C4-2B (cell line): ENCODE results near the gene FYCO1.

Experiments
- H3K27ac ChIP-seq: fragments of 450-650 bp; 2 replicates; pipeline ENCODE4 v1.5.1; 2017
- CTCF ChIP-seq: fragments of 450-650 bp; conservative IDR thresholded peaks from 2 replicates; pipeline ENCODE4 v1.5.1; 2017; ENCODE audit warnings: mild to moderate bottlenecking
- ZFX ChIP-seq: fragments of 450-650 bp; IDR thresholded peaks from 2 replicates; pipeline ENCODE4 v1.6.1; 2017

The FYCO1 gene

GRCh38 chr3:45873638-45874037, 122.0 kb downstream of the FYCO1 start:
- no peak overlapping the region for H3K27ac ChIP-seq
- no peak for TF ChIP-seq CTCF
- no peak for TF ChIP-seq ZFX

- no peak overlapping the region for H3K27ac ChIP-seq
- TF ChIP-seq CTCF: no peak
- TF ChIP-seq ZFX: no peak
Measured at GRCh38 chr3:45873036-45873435, 122.6 kb downstream of the FYCO1 start.

GRCh38 chr3:45872569-45872968, 123.1 kb downstream of the FYCO1 start:
- TF ChIP-seq CTCF (no peak), ZFX (no peak)
- no peak overlapping the region for H3K27ac ChIP-seq

GRCh38 chr3:45871780-45872179, 123.8 kb downstream of the FYCO1 start:
- TF ChIP-seq CTCF: no peak
- TF ChIP-seq ZFX: no peak
- no peak overlapping the region for H3K27ac ChIP-seq

GRCh38 chr3:45870099-45870498, 125.5 kb downstream of the FYCO1 start:
- H3K27ac ChIP-seq: no peak overlapping the region
- TF ChIP-seq CTCF (no peak), ZFX (no peak)

- H3K27ac ChIP-seq: no peak overlapping the region
- no peak for TF ChIP-seq ZFX
- no peak for TF ChIP-seq CTCF
Measured at GRCh38 chr3:45869638-45870037, 126.0 kb downstream of the FYCO1 start.

- no peak overlapping the region for H3K27ac ChIP-seq
- TF ChIP-seq ZFX: no peak
- TF ChIP-seq CTCF: no peak
Measured at GRCh38 chr3:45868650-45869049, 127.0 kb downstream of the FYCO1 start.
